H1 (cell line): ENCODE results near the gene LAMA4. TPM values are rescaled to one million over a fixed set of nuclear protein-coding genes. Genes with fewer than 3 reads are reported as not detected.

Experiments
- ASH2L ChIP-seq: fragments of 200-600, 300-600 bp; sonication (generic); IDR thresholded peaks from one replicate; pipeline ENCODE4 v1.7.1; 2017; ENCODE audit warnings: low read length
- BCL11A ChIP-seq, 2 experiments: IDR thresholded peaks; one replicate each; pipeline ENCODE4 v1.6.1; 2011; ENCODE audit warnings: low read depth in 2 of 2, low read length in 2 of 2, mild to moderate bottlenecking in 2 of 2
- CBX8 ChIP-seq: fragments of 300-800, 300-1000 bp; sonication (generic); IDR thresholded peaks from 2 replicates; pipeline ENCODE4 v1.7.1; 2016; ENCODE audit warnings: low read depth, low read length, borderline replicate concordance
- EP300 ChIP-seq, 2 experiments: IDR thresholded peaks; 1 replicate in 1 of 2; 2 replicates in 1 of 2; pipeline ENCODE4 v1.6.1; 2011 to 2012; ENCODE audit warnings: low read depth in 2 of 2, low read length in 2 of 2, mild to moderate bottlenecking in 2 of 2, borderline replicate concordance in 1 of 2, inconsistent platforms in 1 of 2, moderate library complexity in 1 of 2
- EZH2 ChIP-seq: fragments of 200-600 bp; sonication (generic); IDR thresholded peaks from 2 replicates; pipeline ENCODE4 v1.7.1; 2012; ENCODE audit warnings: low read depth, mild to moderate bottlenecking, moderate library complexity, low read length, inconsistent platforms; ENCODE audit not compliant: severe bottlenecking
- MAFK ChIP-seq: IDR thresholded peaks from 2 replicates; pipeline ENCODE4 v1.6.1; 2012; ENCODE audit warnings: low read depth, mild to moderate bottlenecking, improper control_type of control experiment, low read length
- MAX ChIP-seq: IDR thresholded peaks from 2 replicates; pipeline ENCODE4 v1.6.1; 2012; ENCODE audit warnings: inconsistent platforms
- POLR2AphosphoS5 ChIP-seq: IDR thresholded peaks from 2 replicates; pipeline ENCODE4 v1.6.1; 2011; ENCODE audit warnings: low read depth, low read length
- RXRA ChIP-seq: IDR thresholded peaks from 2 replicates; pipeline ENCODE4 v1.6.1; 2011; ENCODE audit warnings: low read depth, mild to moderate bottlenecking, low read length, moderate library complexity; ENCODE audit not compliant: insufficient read depth
- ZNF274 ChIP-seq: IDR thresholded peaks from 2 replicates; pipeline ENCODE4 v1.7.0; 2012; ENCODE audit warnings: low read length, borderline replicate concordance; ENCODE audit errors: extremely low read depth
- polyA plus RNA-seq, 7 experiments: library from polyadenylated mRNA; depleted of rRNA in 3 of 7; stranded (reverse) in 5 of 7; unstranded in 2 of 7; fragments of >200 nt in 5 of 7; fragments of 200-250 nt in 2 of 7; gene quantifications; 1 replicate in 5 of 7; 2 replicates in 1 of 7; 4 replicates in 1 of 7; pipeline versions ENCODE4 v1.2.1 to v1.2.3, GENCODE V29; 2011 to 2013; ENCODE audit warnings: missing spikeins in 2 of 7, mixed read lengths in 2 of 7
- total RNA-seq: library from RNA; stranded (reverse); fragmentation: NEBNext Ultra II Directional; extraction: Animal tissue kit (Norgen Biotek cat#: 25700); gene quantifications from 2 replicates; pipeline ENCODE4 v1.2.1, GENCODE V29; 2021

The LAMA4 gene
- total and polyA plus RNA-seq, 2 of the 8 experiments (the other 6 are each of a cell fraction or from before 2014, with no cell fraction given) = 0.95 to 1.5 TPM

- TF ChIP-seq EZH2 (no peak), MAX (no peak), BCL11A (IDR thresholded peaks at IDR 0.05; ENCODE audit: low read depth in 2 of 2, low read length in 2 of 2) (no peak), RXRA (no peak), EP300 (IDR thresholded peaks at IDR 0.05; ENCODE audit: borderline replicate concordance in 1 of 2, low read depth in 2 of 2, low read length in 2 of 2) (no peak), POLR2AphosphoS5 (no peak), ASH2L (no peak), CBX8 (no peak), MAFK (no peak), ZNF274 (no peak)
Measured at GRCh38 chr6:112113431-112113830, 140.9 kb downstream of the LAMA4 start (continued).
